ENCODE results near the gene CSGALNACT2. TPM values are rescaled to one million over a fixed set of nuclear protein-coding genes. Genes with fewer than 3 reads are reported as not detected.
"Not testable (repeated sequence)": the region's sequence is repeated elsewhere in the genome, so short reads cannot be mapped to it uniquely, and the experiment has no call there.

The CSGALNACT2 gene
- total RNA-seq, 1 experiment from 2014 or later: 6.4 TPM

GRCh38 chr10:43094085-43094484, 44.2 kb upstream of the CSGALNACT2 start:
- H3K36me3 ChIP-seq (ENCODE audit: control insufficient read depth, insufficient read depth, low read length): no peaks in the 10 kb centered on the region
- no peaks in the 10 kb centered on the region for H3K9me3 ChIP-seq
- BruUV-seq (replicated peaks): no TSS peak
- intact Hi-C loops (cut with micrococcal nuclease; ENCODE audit: unreplicated experiment): no loop called here
- POLR2A ChIA-PET: no interaction called here
- H3K4me3 Mint-ChIP-seq (ENCODE audit: unreplicated experiment): no peak overlapping the region
- H3K4me3 ChIP-seq (ENCODE audit: low read depth, low read length): no peak overlapping the region
- H3K4me1 Mint-ChIP-seq (ENCODE audit: low read depth, unreplicated experiment): no peaks in the 10 kb centered on the region
- CTCF ChIA-PET: no interaction called here
- peaks cover 22% of the 10 kb centered on the region for H3K27me3 Mint-ChIP-seq (ENCODE audit: insufficient read depth, unreplicated experiment)
- no peak overlapping the region for H3K27ac Mint-ChIP-seq (ENCODE audit: unreplicated experiment)
- H3K4me1 ChIP-seq: no peaks in the 10 kb centered on the region
- H3K27me3 ChIP-seq (replicated peaks; ENCODE audit: control insufficient read depth, insufficient read depth, low read length): peaks cover 6% of the 10 kb centered on the region
- no peak for DNase-seq
- no peak for TF ChIP-seq CTCF (IDR thresholded peaks at IDR 0.05; ENCODE audit: insufficient read depth in 1 of 2, low read depth in 1 of 2, low read length in 1 of 2, severe bottlenecking in 1 of 2, unreplicated experiment in 1 of 2)
- H3K36me3 Mint-ChIP-seq (ENCODE audit: insufficient read depth, unreplicated experiment): no peaks in the 10 kb centered on the region
- H3K9me3 Mint-ChIP-seq (ENCODE audit: unreplicated experiment): no peaks in the 10 kb centered on the region

GRCh38 chr10:43099339-43099738, 38.9 kb upstream of the CSGALNACT2 start:
- CTCF ChIA-PET; H3K27me3 ChIP-seq (replicated peaks; ENCODE audit: control insufficient read depth, insufficient read depth, low read length); H3K36me3 ChIP-seq (ENCODE audit: control insufficient read depth, insufficient read depth, low read length); H3K4me3 ChIP-seq (ENCODE audit: low read depth, low read length); H3K36me3 Mint-ChIP-seq (ENCODE audit: insufficient read depth, unreplicated experiment); H3K4me1 ChIP-seq; DNase-seq; BruUV-seq (replicated peaks); intact Hi-C loops (cut with micrococcal nuclease; ENCODE audit: unreplicated experiment); POLR2A ChIA-PET; H3K27ac Mint-ChIP-seq (ENCODE audit: unreplicated experiment); H3K4me1 Mint-ChIP-seq (ENCODE audit: low read depth, unreplicated experiment); H3K9me3 ChIP-seq; H3K9me3 Mint-ChIP-seq (ENCODE audit: unreplicated experiment); H3K4me3 Mint-ChIP-seq (ENCODE audit: unreplicated experiment): not testable (repeated sequence)
- peaks cover 31% of the 10 kb centered on the region for H3K27me3 Mint-ChIP-seq (ENCODE audit: insufficient read depth, unreplicated experiment)

GRCh38 chr10:43099928-43100327, 38.3 kb upstream of the CSGALNACT2 start:
- POLR2A ChIA-PET: no interaction called here
- Histone ChIP-seq H3K36me3 (ENCODE audit: control insufficient read depth, insufficient read depth, low read length) (no peaks in the 10 kb centered on the region), H3K27me3 (replicated peaks; ENCODE audit: control insufficient read depth, insufficient read depth, low read length) (peaks cover 9% of the 10 kb centered on the region), H3K9me3 (no peaks in the 10 kb centered on the region), H3K4me1 (no peaks in the 10 kb centered on the region), H3K4me3 (ENCODE audit: low read depth, low read length) (no peak overlapping the region)
- Mint-ChIP-seq H3K4me1 (ENCODE audit: low read depth, unreplicated experiment) (no peaks in the 10 kb centered on the region), H3K36me3 (ENCODE audit: insufficient read depth, unreplicated experiment) (peaks cover under 1% of the 10 kb centered on the region), H3K27me3 (ENCODE audit: insufficient read depth, unreplicated experiment) (peaks cover 28% of the 10 kb centered on the region), H3K9me3 (ENCODE audit: unreplicated experiment) (no peaks in the 10 kb centered on the region), H3K4me3 (ENCODE audit: unreplicated experiment) (no peak overlapping the region), H3K27ac (ENCODE audit: unreplicated experiment) (no peak overlapping the region)
- BruUV-seq (replicated peaks): no TSS peak
- DNase-seq: no peak
- CTCF ChIA-PET: interaction anchor here (0.7 kb wide), 1 partner anchor 158 kb away, joined by 3 read pairs; no protein-coding TSS in a partner anchor
- TF ChIP-seq CTCF (IDR thresholded peaks at IDR 0.05; ENCODE audit: insufficient read depth in 1 of 2, low read depth in 1 of 2, low read length in 1 of 2, severe bottlenecking in 1 of 2, unreplicated experiment in 1 of 2): no peak
- intact Hi-C loops (cut with micrococcal nuclease; ENCODE audit: unreplicated experiment): loop anchor here (10.0 kb wide), 1 partner anchor 125 kb away; no protein-coding TSS in a partner anchor

GRCh38 chr10:43100366-43100765, 37.9 kb upstream of the CSGALNACT2 start:
- ChIA-PET CTCF (interaction anchor here (0.7 kb wide), 1 partner anchor 159 kb away, joined by 3 read pairs; no protein-coding TSS in a partner anchor), POLR2A (no interaction called here)
- BruUV-seq (replicated peaks): no TSS peak
- TF ChIP-seq CTCF (IDR thresholded peaks at IDR 0.05; ENCODE audit: insufficient read depth in 1 of 2, low read depth in 1 of 2, low read length in 1 of 2, severe bottlenecking in 1 of 2, unreplicated experiment in 1 of 2): no peak
- H3K27me3 Mint-ChIP-seq (ENCODE audit: insufficient read depth, unreplicated experiment): peaks cover 28% of the 10 kb centered on the region
- peaks cover 5% of the 10 kb centered on the region for H3K36me3 Mint-ChIP-seq (ENCODE audit: insufficient read depth, unreplicated experiment)
- H3K4me3 ChIP-seq (ENCODE audit: low read depth, low read length): no peak overlapping the region
- H3K4me1 ChIP-seq: no peaks in the 10 kb centered on the region
- H3K4me3 Mint-ChIP-seq (ENCODE audit: unreplicated experiment): no peak overlapping the region
- no peaks in the 10 kb centered on the region for H3K9me3 Mint-ChIP-seq (ENCODE audit: unreplicated experiment)
- H3K9me3 ChIP-seq: no peaks in the 10 kb centered on the region
- H3K27me3 ChIP-seq (replicated peaks; ENCODE audit: control insufficient read depth, insufficient read depth, low read length): peaks cover 9% of the 10 kb centered on the region
- DNase-seq: no peak
- intact Hi-C loops (cut with micrococcal nuclease; ENCODE audit: unreplicated experiment): loop anchor here (10.0 kb wide), 1 partner anchor 126 kb away; no protein-coding TSS in a partner anchor
- H3K36me3 ChIP-seq (ENCODE audit: control insufficient read depth, insufficient read depth, low read length): no peaks in the 10 kb centered on the region
- no peaks in the 10 kb centered on the region for H3K4me1 Mint-ChIP-seq (ENCODE audit: low read depth, unreplicated experiment)
- H3K27ac Mint-ChIP-seq (ENCODE audit: unreplicated experiment): no peak overlapping the region
